HUES64 (cell line): Measurements from ENCODE around the gene MLEC.
"Not testable (repeated sequence)": the region's sequence is repeated elsewhere in the genome, so short reads cannot be mapped to it uniquely, and the experiment has no call there.

Experiments used
- H3K27ac ChIP-seq: 2 replicates; pipeline ENCODE4 v1.7.0; 2013; ENCODE audit warnings: low read depth, low read length, inconsistent platforms
- H3K27me3 ChIP-seq: 2 replicates; pipeline ENCODE4 v1.6.1; 2013; ENCODE audit warnings: mild to moderate bottlenecking, low read length; ENCODE audit not compliant: insufficient read depth
- H3K36me3 ChIP-seq: 2 replicates; pipeline ENCODE4 v1.6.1; 2013; ENCODE audit warnings: mild to moderate bottlenecking, low read length; ENCODE audit not compliant: insufficient read depth
- H3K4me1 ChIP-seq: 2 replicates; pipeline ENCODE4 v1.6.1; 2013; ENCODE audit warnings: mild to moderate bottlenecking, low read length, moderate library complexity; ENCODE audit not compliant: insufficient read depth
- H3K4me3 ChIP-seq: 2 replicates; pipeline ENCODE4 v1.5.1; 2013; ENCODE audit warnings: mild to moderate bottlenecking, low read length, moderate library complexity
- H3K9ac ChIP-seq: 2 replicates; pipeline ENCODE4 v1.6.1; 2013; ENCODE audit warnings: mild to moderate bottlenecking, low read depth, low read length
- H3K9me3 ChIP-seq: 2 replicates; pipeline ENCODE4 v1.6.1; 2013; ENCODE audit warnings: low read depth, low read length; ENCODE audit not compliant: insufficient read depth
- WGBS: fragments of 150-250, 120-280 bp; methylation state at CpG from one replicate; pipeline ENCODE4 v1.1.7; 2013; ENCODE audit warnings: missing lambda C conversion rate; 5-methylcytosine and 5-hydroxymethylcytosine counted together

Gene MLEC

GRCh38 chr12:120666571-120667390 lies 20.2 kb upstream of the MLEC start:
- H3K9me3 ChIP-seq: no peaks in the 10 kb centered on the region
- H3K36me3 ChIP-seq: no peaks in the 10 kb centered on the region
- no peak overlapping the region for H3K27ac ChIP-seq
- peaks cover 19% of the 10 kb centered on the region for H3K4me1 ChIP-seq
- H3K4me3 ChIP-seq: no peak overlapping the region
- H3K9ac ChIP-seq: no peak overlapping the region
- WGBS: 92% methylated on average over 34 of the region's 34 CpGs
- no peaks in the 10 kb centered on the region for H3K27me3 ChIP-seq

GRCh38 chr12:120668091-120668867 lies 18.7 kb upstream of the MLEC start:
- 64% methylated on average over 20 of the region's 20 CpGs for WGBS
- H3K36me3 ChIP-seq: no peaks in the 10 kb centered on the region
- no peaks in the 10 kb centered on the region for H3K9me3 ChIP-seq
- no peaks in the 10 kb centered on the region for H3K27me3 ChIP-seq
- H3K4me3 ChIP-seq: no peak overlapping the region
- H3K9ac ChIP-seq: no peak overlapping the region
- H3K27ac ChIP-seq: peak overlapping the region; percentile 79; the same call in 1 of the 2 replicates
- H3K4me1 ChIP-seq: peaks cover 19% of the 10 kb centered on the region

- no peaks in the 10 kb centered on the region for H3K27me3 ChIP-seq
- whole genome bisulfite sequencing: 47% methylated on average over 19 of the region's 19 CpGs
- H3K36me3 ChIP-seq: no peaks in the 10 kb centered on the region
- peak overlapping the region; percentile 23; the same call in 1 of the 2 replicates for H3K4me3 ChIP-seq
- H3K4me1 ChIP-seq: peaks cover 19% of the 10 kb centered on the region
- H3K27ac ChIP-seq: peak overlapping the region; percentile 79; the same call in 1 of the 2 replicates
- H3K9ac ChIP-seq: peak overlapping the region; percentile 32; the same call in 1 of the 2 replicates
- no peaks in the 10 kb centered on the region for H3K9me3 ChIP-seq
Measured at GRCh38 chr12:120668868-120669840, 17.8 kb upstream of the MLEC start.

- WGBS: 89% methylated on average over 6 of the region's 6 CpGs
- H3K27ac ChIP-seq, H3K9me3 ChIP-seq, H3K36me3 ChIP-seq, H3K4me3 ChIP-seq, H3K27me3 ChIP-seq, H3K9ac ChIP-seq: not testable (repeated sequence)
- peaks cover 19% of the 10 kb centered on the region for H3K4me1 ChIP-seq
Measured at GRCh38 chr12:120670237-120670636, 16.7 kb upstream of the MLEC start.

- no peaks in the 10 kb centered on the region for H3K36me3 ChIP-seq
- H3K27ac ChIP-seq: no peak overlapping the region
- H3K9ac ChIP-seq: no peak overlapping the region
- no peaks in the 10 kb centered on the region for H3K27me3 ChIP-seq
- H3K4me1 ChIP-seq: peaks cover 19% of the 10 kb centered on the region
- no peaks in the 10 kb centered on the region for H3K9me3 ChIP-seq
- no peak overlapping the region for H3K4me3 ChIP-seq
- 93% methylated on average over 5 of the region's 5 CpGs for WGBS
Measured at GRCh38 chr12:120670667-120671066, 16.3 kb upstream of the MLEC start.

- 92% methylated on average over 6 of the region's 6 CpGs for WGBS
- no peaks in the 10 kb centered on the region for H3K36me3 ChIP-seq
- H3K9me3 ChIP-seq: no peaks in the 10 kb centered on the region
- H3K9ac ChIP-seq: no peak overlapping the region
- no peaks in the 10 kb centered on the region for H3K27me3 ChIP-seq
- H3K27ac ChIP-seq: no peak overlapping the region
- H3K4me3 ChIP-seq: no peak overlapping the region
- peaks cover 14% of the 10 kb centered on the region for H3K4me1 ChIP-seq
Measured at GRCh38 chr12:120674097-120674636, 12.8 kb upstream of the MLEC start.

- Histone ChIP-seq H3K9me3 (no peaks in the 10 kb centered on the region), H3K36me3 (no peaks in the 10 kb centered on the region), H3K4me3 (no peak overlapping the region), H3K9ac (no peak overlapping the region), H3K27me3 (no peaks in the 10 kb centered on the region), H3K4me1 (no peaks in the 10 kb centered on the region), H3K27ac (no peak overlapping the region)
- 86% methylated on average over 7 of the region's 7 CpGs for WGBS
Measured at GRCh38 chr12:120677765-120678473, 9.0 kb upstream of the MLEC start.

GRCh38 chr12:120678572-120678971 lies 8.4 kb upstream of the MLEC start:
- Histone ChIP-seq H3K36me3 (no peaks in the 10 kb centered on the region), H3K27ac (no peak overlapping the region), H3K27me3 (no peaks in the 10 kb centered on the region), H3K9ac (no peak overlapping the region), H3K4me3 (no peak overlapping the region), H3K9me3 (no peaks in the 10 kb centered on the region), H3K4me1 (no peaks in the 10 kb centered on the region)
- WGBS: 91% methylated on average over 8 of the region's 8 CpGs

GRCh38 chr12:120680165-120680738 lies 6.7 kb upstream of the MLEC start:
- H3K4me1 ChIP-seq: no peaks in the 10 kb centered on the region
- 67% methylated on average over 4 of the region's 5 CpGs for WGBS
- no peaks in the 10 kb centered on the region for H3K9me3 ChIP-seq
- H3K9ac ChIP-seq: no peak overlapping the region
- H3K4me3 ChIP-seq: no peak overlapping the region
- H3K27ac ChIP-seq: no peak overlapping the region
- no peaks in the 10 kb centered on the region for H3K27me3 ChIP-seq
- H3K36me3 ChIP-seq: no peaks in the 10 kb centered on the region

GRCh38 chr12:120684523-120684932 lies 2.4 kb upstream of the MLEC start:
- Histone ChIP-seq H3K4me3 (no peak overlapping the region), H3K27ac (no peak overlapping the region)
- 86% methylated on average over 8 of the region's 8 CpGs for WGBS

More at GRCh38 chr12:120684523-120684932, 2.4 kb upstream of the MLEC start:
- H3K36me3 ChIP-seq: no peaks in the 10 kb centered on the region
- H3K9ac ChIP-seq: no peak overlapping the region
- no peaks in the 10 kb centered on the region for H3K9me3 ChIP-seq
- H3K4me1 ChIP-seq: peaks cover 12% of the 10 kb centered on the region
- H3K27me3 ChIP-seq: no peaks in the 10 kb centered on the region
